Stomach (tissue), 4 donors: Measurements from ENCODE around the gene MET.

Experiments
- POLR2A ChIP-seq, 4 donors: fragments of 450-650 bp; IDR thresholded peaks; one replicate each; pipeline ENCODE4 v1.6.1; 2016; ENCODE audit warnings: antibody characterized with exemption in 4 of 4, control low read depth in 2 of 4, mild to moderate bottlenecking in 1 of 4, moderate library complexity in 1 of 4
- POLR2AphosphoS5 ChIP-seq, 3 donors: sonication (generic); formaldehyde crosslinking; IDR thresholded peaks; one replicate each; pipeline ENCODE4 v1.6.1; 2016; ENCODE audit warnings: antibody characterized with exemption in 3 of 3
- TF ChIP-seq, protein P1 (sequence below), 7 experiments: fragments of 450-650 bp in 4 of 7; fragments of 200-600 bp in 3 of 7; sonication (generic) in 3 of 7; IDR thresholded peaks; one replicate each; pipeline ENCODE4 v1.5.1; 2016 to 2019; ENCODE audit warnings: antibody characterized with exemption in 7 of 7, control low read depth in 2 of 7, mild to moderate bottlenecking in 1 of 7

DNA sequence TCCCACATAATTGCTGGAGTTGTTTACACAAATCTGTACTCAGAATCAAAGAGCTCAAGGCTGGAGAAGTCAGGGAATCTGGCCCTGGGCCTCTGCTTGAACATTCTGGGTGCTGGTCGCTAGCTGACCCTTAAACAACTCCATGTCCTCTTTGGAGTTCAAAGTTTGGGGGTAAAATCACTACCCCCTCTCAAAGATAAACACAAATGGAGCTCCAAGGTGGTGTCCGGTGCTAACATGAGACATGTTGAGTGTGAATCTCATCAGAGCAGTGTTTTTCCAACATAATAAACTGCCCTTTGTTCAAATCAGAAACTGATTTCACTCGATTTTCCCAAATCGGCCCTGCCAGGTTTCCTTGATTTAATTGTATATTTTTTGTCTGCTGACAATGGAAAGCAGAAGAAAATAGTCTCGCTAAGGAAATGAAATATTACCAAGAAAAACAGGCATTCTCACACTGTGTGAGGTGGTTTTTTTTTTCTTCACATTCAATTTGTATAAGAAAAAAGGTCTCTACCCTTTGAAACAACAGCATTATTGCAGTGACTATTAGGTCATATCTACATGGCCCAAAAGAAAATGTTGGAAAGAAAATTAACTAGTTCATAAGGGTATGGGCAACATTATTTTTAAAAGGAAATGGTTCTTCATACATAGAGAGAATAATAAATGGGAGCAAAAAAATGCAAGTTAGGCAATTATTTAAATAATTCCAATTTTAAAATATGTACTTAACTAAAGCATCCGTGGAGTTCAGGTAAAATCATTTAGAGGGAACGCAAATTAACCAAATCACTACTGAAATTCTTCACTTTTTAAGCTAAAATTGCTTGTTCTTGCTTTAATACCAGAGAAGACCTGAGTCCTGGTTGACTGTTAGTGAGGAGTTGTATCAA is 134.3 kb downstream of the MET start:
- TF ChIP-seq, protein P1, sequence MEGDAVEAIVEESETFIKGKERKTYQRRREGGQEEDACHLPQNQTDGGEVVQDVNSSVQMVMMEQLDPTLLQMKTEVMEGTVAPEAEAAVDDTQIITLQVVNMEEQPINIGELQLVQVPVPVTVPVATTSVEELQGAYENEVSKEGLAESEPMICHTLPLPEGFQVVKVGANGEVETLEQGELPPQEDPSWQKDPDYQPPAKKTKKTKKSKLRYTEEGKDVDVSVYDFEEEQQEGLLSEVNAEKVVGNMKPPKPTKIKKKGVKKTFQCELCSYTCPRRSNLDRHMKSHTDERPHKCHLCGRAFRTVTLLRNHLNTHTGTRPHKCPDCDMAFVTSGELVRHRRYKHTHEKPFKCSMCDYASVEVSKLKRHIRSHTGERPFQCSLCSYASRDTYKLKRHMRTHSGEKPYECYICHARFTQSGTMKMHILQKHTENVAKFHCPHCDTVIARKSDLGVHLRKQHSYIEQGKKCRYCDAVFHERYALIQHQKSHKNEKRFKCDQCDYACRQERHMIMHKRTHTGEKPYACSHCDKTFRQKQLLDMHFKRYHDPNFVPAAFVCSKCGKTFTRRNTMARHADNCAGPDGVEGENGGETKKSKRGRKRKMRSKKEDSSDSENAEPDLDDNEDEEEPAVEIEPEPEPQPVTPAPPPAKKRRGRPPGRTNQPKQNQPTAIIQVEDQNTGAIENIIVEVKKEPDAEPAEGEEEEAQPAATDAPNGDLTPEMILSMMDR (IDR thresholded peaks at IDR 0.05), result no peak
- TF ChIP-seq POLR2AphosphoS5 (IDR thresholded peaks at IDR 0.05), result no peak
- TF ChIP-seq POLR2A (IDR thresholded peaks at IDR 0.05), result no peak
